GM20431 (cell line): ENCODE results near the gene TTYH3.
"Not testable (repeated sequence)": the region's sequence is repeated elsewhere in the genome, so short reads cannot be mapped to it uniquely, and the experiment has no call there.

Experiments used
- in situ Hi-C: fragments of 300-500 bp; cut with MseI, MboI; formaldehyde crosslinking; loops from one replicate; pipeline ENCODE4 v1.15.0; 2020; ENCODE audit warnings: low sequenced_read_pairs; ENCODE audit not compliant: unreplicated experiment

Gene TTYH3

DNA sequence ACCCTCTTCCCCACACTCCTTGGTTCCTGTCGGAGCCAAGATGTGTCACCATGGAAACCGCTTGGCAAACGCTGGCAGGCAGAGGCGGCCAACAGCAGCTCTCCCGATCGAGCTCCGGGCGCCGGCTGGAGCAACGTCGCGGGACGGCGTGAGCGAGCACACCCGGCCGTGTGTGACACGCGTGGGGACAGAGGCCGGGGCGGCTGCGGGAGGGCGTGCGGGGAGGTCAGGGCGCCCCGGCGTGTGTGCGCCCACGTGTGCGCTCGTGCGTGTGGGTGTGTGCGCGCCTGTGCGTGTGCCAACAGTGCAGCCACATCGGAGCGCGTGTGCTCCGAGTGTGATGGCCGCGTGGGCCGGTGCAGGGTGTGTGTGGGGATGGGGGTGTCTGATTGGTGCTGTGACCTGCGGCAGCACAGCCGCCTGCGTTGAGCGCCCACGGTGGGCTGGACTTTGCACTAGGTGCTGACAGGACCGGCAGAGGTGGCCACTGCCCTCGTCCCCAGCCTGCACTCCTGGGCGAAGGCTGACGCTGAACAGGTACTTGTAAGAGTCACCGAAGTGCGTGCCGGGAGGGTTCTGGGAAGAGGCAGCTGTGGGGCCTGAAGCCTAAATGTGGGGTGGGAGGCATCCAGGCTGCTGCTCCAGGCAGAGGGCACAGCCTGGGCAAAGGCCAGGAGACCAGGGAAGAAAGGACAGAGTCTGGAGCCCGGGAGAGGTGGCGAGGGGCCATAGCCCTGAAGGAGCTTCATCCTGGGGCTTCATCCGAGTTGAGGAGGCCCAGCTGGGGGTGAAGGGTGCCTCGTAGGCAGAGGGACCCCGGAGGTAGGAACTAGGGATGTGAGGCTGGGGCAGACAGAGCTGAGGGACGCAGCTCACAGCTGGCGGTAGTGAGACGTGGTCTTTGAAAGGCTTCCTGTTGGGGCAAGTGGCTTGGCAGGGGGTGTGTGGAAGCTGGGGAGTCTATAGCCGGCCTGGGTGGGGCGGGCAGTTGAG lies 47.6 kb downstream of the TTYH3 start:
- in situ Hi-C loops: not testable (repeated sequence)

DNA sequence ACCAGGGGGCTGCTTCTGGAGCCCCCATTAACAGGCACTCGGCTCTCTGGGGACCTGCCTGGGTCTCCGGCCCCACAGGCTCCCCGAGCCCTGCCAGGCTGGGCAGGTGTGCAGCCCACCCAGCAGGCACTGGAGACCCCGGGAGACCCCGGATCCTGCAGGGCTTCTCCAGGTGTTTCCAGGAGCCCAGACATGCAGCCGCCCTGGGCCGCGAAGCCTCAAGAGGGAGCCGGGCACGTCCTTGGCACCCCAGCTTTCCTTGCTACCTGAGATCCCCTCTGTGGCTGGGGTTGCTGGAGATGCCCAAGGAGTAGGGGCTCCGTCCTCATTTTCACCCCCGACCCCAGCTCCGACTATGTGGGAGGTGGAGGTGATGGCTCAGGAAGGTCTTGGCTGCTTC lies 48.5 kb downstream of the TTYH3 start:
- in situ Hi-C loops: no loop called here

- in situ Hi-C loops: no loop called here
Measured at GRCh38 chr7:2680792-2681490, 49.2 kb downstream of the TTYH3 start.

GRCh38 chr7:2681929-2682799 lies 50.4 kb downstream of the TTYH3 start:
- in situ Hi-C loops: no loop called here

DNA sequence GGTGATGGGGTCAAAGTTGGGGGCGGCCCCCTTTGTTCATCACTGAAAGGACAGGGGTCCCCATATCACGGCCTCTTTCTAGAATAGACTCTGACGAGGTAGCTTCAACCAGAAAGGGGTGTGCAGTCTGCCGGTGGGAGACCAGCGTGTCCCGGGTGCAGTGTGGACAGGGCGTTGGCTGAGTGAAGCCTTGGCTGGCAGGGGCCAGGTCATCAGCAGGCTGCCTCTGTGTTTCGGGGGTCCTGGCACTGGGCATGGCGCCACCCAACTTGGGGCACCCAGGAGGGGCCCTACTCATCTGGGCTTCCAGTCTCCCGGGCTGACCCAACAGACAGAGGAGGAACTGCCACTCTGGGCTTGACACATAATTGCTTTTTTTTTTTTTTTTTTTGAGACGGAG lies 52.7 kb downstream of the TTYH3 start:
- in situ Hi-C loops: no loop called here

GRCh38 chr7:2686101-2686500 lies 54.3 kb downstream of the TTYH3 start:
- in situ Hi-C loops: no loop called here

GRCh38 chr7:2687338-2687869 lies 55.6 kb downstream of the TTYH3 start:
- in situ Hi-C loops: no loop called here

DNA sequence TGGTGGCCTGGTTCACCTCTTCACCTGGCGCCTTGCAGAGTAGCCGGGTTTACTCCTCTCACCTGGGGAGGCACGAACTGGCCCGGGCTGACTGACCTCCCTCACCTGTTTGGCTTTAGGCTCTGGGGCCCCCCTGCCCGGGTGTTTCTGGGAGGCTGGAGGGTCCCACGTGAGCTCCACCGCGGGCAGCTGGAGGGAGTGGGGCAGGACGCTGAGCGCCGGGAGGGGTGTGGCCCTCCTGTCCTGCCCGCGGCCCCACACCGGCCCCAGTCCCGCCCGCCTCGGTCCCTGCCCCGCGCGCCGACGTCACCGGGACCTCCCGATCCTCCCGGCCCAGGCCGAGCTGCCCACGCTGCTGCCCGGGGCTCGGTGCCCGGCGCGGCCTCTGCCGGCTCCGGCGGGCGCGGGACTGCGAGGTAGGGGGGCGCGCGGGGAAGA lies 56.1 kb downstream of the TTYH3 start, which contains the start of gene AMZ1:
Gene AMZ1 (plus strand): TSS at position 322 of the 438 bp plus-strand sequence. CDS start 12,250 bp downstream, outside the sequence.
- in situ Hi-C loops: no loop called here

GRCh38 chr7:2688409-2689342 lies 56.9 kb downstream of the TTYH3 start:
- in situ Hi-C loops: no loop called here

DNA sequence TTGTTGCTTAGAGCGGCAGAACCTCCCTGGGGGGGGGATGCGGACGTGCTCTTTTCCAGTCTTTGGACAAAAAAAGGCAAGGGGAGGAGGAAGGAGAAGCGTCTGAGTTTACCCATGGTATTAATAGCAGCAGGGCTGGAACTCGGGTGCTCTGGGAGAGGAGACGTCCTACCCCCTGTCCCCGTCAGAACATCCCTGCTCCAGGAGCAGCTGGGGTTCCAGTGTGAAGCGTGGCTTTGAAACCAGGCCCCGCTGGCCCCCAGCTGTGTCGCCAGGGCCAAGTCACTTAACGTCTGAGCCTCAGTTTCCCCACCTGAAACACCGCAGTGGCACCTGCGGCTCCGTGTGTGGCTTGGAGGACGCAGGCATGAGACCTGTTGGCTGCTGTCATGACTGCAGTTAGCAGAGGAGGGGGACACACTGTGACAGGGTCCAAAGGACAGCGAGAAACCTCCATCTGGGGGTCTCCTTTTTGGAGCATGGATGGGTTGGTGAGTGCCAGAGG lies 57.6 kb downstream of the TTYH3 start:
- in situ Hi-C loops: no loop called here

- in situ Hi-C loops: no loop called here
Measured at GRCh38 chr7:2689951-2690705, 58.3 kb downstream of the TTYH3 start.

- in situ Hi-C loops: no loop called here
Measured at GRCh38 chr7:2691011-2691707, 59.4 kb downstream of the TTYH3 start.

DNA sequence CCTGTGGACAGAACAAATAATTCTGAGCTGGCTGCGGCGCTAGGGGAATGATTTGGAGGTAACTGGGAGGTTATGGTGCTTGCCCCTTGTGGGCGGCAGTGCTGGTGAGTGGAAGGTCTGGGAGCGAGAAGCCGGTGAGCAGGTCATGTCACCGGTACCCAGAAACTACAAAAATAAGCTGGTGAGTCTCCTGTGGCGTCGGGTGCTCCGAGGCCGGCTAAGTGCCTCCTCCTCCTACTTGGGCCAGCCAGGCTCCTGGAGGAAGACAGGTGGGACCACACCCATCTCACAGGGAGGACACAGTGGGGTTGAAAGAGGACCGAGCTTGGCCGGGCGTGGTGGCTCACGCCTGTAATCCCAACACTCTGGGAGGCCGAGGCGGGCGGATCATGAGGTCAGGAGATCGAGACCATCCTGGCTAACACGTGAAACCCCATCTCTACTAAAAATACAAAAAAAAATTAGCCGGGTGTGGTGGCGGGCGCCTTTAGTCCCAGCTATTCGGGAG lies 60.2 kb downstream of the TTYH3 start:
- in situ Hi-C loops: not testable (repeated sequence)

- in situ Hi-C loops: no loop called here
Measured at GRCh38 chr7:2692543-2692942, 60.8 kb downstream of the TTYH3 start.

DNA sequence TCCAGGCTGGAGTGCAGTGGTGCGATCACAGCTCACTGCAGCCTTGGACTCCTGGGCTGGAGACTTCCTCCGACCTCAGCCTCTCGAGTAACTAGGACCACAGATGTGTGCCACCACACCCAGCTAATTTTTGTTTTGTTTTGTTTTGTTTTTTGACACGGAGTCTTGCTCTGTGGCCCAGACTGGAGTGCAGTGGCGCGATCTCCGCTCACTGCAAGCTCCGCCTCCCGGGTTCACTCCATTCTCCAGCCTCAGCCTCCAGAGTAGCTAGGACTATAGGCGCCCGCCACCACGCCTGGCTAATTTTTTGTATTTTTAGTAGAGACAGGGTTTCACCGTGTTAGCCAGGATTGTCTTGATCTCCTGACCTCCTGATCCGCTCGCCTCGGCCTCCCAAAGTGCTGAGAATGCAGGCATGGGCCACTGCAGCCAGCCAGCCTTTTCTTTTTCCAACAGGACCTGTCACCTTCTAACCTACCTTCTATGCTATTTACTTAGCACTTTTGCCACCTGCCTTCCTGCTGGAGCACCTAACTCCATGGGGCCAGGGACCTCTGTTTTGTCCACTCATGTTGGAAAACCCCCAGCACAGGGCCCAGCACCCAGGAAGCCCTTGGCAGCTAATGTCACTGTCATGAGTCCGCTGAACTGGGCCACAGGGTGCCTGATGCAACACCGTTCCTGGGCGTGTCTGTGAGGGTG lies 61.8 kb downstream of the TTYH3 start:
- in situ Hi-C loops: not testable (repeated sequence)

- in situ Hi-C loops: not testable (repeated sequence)
Measured at GRCh38 chr7:2694122-2694436, 62.3 kb downstream of the TTYH3 start.
